Measurements from ENCODE around the gene RPL38.
A peak's percentile ranks its signal among the peaks of the same experiment; 100 is the strongest.

RPL38 gene

DNA sequence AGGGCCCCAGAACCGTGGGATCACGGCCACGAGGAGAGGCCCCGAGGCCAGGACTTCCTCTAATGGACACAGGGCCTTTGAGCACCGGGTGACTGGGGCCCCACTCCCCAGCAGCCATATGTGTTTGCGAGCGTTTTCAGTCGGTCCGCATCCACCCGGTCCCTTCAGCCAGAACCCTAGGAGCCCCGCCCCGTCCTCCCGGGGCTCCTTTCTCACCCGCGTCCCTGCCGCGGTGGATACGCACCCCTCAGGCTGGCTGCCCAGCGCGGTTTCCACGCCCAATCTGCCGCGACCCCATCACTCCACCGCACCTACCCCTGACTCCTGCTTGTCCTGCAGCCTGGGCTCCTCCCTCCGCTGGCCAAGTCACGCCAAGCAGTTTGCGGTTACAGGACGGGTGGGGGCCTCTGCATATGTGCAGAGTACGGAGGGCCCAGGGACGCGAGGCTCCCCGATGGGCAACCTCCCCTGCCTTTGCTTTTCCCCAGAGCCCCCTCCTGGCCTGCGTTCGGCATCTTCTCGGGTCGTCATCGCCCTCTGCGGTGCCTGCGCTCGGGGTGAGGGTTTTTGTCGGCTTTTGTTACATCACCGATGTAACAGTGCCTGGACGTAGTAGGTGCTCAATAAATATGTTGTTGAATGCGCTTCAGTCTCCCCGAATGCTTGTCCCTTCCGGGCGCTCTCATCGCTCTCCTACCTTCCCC lies 8.9 kb downstream of the RPL38 start:
- Histone ChIP-seq H3K23ac (ENCODE audit: low read length in 2 of 2) (peak overlapping the region in 1 of 2 experiments; percentile 94), H3K27ac (ENCODE audit: low read length, poor library complexity, severe bottlenecking) (no peak overlapping the region), H4K8ac (ENCODE audit: low read length) (peak overlapping the region; percentile 59), H2BK120ac (ENCODE audit: low read depth, low read length) (no peak overlapping the region), H2BK15ac (ENCODE audit: low read depth, poor library complexity, severe bottlenecking) (peak overlapping the region; percentile 61), H2AFZ (ENCODE audit: low read depth, low read length) (peak overlapping the region; percentile 36), H3K18ac (ENCODE audit: low read depth in 1 of 2, low read length in 2 of 2) (peak overlapping the region; percentile 30 to 81), H2BK12ac (ENCODE audit: low read length in 2 of 2) (peak overlapping the region in 1 of 2 experiments; percentile 65), H2BK5ac (ENCODE audit: low read depth, low read length, poor library complexity, severe bottlenecking) (no peak overlapping the region), H3K9ac (ENCODE audit: low read length) (peak overlapping the region; percentile 91), H4K91ac (ENCODE audit: low read length) (peak overlapping the region; percentile 28), H3K4me2 (ENCODE audit: low read length, poor library complexity, severe bottlenecking) (peak overlapping the region; percentile 71), H3K9me3 (ENCODE audit: control insufficient read depth, low read length) (no peaks in the 10 kb centered on the region), H3K4ac (ENCODE audit: low read depth in 1 of 2, low read length in 2 of 2) (peak overlapping the region; percentile 30 to 67), H2AK5ac (ENCODE audit: low read length, severe bottlenecking) (no peak overlapping the region), H3K4me3 (ENCODE audit: insufficient read depth in 1 of 2, low read depth in 1 of 2, low read length in 2 of 2) (peak overlapping the region; percentile 48 to 89), H3K14ac (ENCODE audit: low read length in 2 of 2) (peak overlapping the region in 1 of 2 experiments; percentile 82), H3K27me3 (ENCODE audit: control insufficient read depth in 1 of 2, insufficient read depth in 1 of 2, low read length in 2 of 2) (peaks cover 20 to 36% of the 10 kb centered on the region in 2 experiments), H3K79me1 (replicated peaks; ENCODE audit: low read length, poor library complexity, severe bottlenecking) (peaks cover 6% of the 10 kb centered on the region), H3K36me3 (ENCODE audit: control insufficient read depth in 1 of 2, insufficient read depth in 2 of 2, low read depth in 1 of 2, low read length in 2 of 2) (peaks cover 24 to 35% of the 10 kb centered on the region in 2 experiments), H3K4me1 (ENCODE audit: control insufficient read depth, insufficient read depth, low read depth, low read length) (peaks cover 42% of the 10 kb centered on the region)
- DNase-seq: peak; percentile 54
- whole genome bisulfite sequencing: 10% methylated on average over 42 of the region's 48 CpGs

GRCh38 chr17:74212913-74213791 lies 9.7 kb downstream of the RPL38 start, which contains the start of gene TTYH2:
Gene TTYH2, plus strand, starts transcription at chr17:74213571. Its CDS starts 17 bp downstream, at chr17:74213588.
- peak within 1 kb of the TSS; percentile 48 to 89 for H3K4me3 ChIP-seq (ENCODE audit: insufficient read depth in 1 of 2, low read depth in 1 of 2, low read length in 2 of 2)
- peak within 1 kb of the TSS; percentile 68 for H2BK15ac ChIP-seq (ENCODE audit: low read depth, poor library complexity, severe bottlenecking)
- H4K8ac ChIP-seq (ENCODE audit: low read length): peak within 1 kb of the TSS; percentile 59
- no peak within 1 kb of the TSS for H3K27ac ChIP-seq (ENCODE audit: low read length, poor library complexity, severe bottlenecking)
- peak within 1 kb of the TSS; percentile 30 to 74 for H3K4ac ChIP-seq (ENCODE audit: low read depth in 1 of 2, low read length in 2 of 2)
- peak within 1 kb of the TSS; percentile 28 for H4K91ac ChIP-seq (ENCODE audit: low read length)
- peak within 1 kb of the TSS; percentile 54 for H2AFZ ChIP-seq (ENCODE audit: low read depth, low read length)
- H2BK5ac ChIP-seq (ENCODE audit: low read depth, low read length, poor library complexity, severe bottlenecking): no peak within 1 kb of the TSS
- H3K79me1 ChIP-seq (replicated peaks; ENCODE audit: low read length, poor library complexity, severe bottlenecking): peaks cover 4% of the 10 kb centered on the region
- H3K23ac ChIP-seq (ENCODE audit: low read length in 2 of 2): peak within 1 kb of the TSS in 1 of 2 experiments; percentile 94
- peak within 1 kb of the TSS in 1 of 2 experiments; percentile 65 for H2BK12ac ChIP-seq (ENCODE audit: low read length in 2 of 2)
- H3K27me3 ChIP-seq (ENCODE audit: control insufficient read depth in 1 of 2, insufficient read depth in 1 of 2, low read length in 2 of 2): peaks cover 20 to 43% of the 10 kb centered on the region in 2 experiments
- no peak within 1 kb of the TSS for H2AK5ac ChIP-seq (ENCODE audit: low read length, severe bottlenecking)
- H3K18ac ChIP-seq (ENCODE audit: low read depth in 1 of 2, low read length in 2 of 2): peak within 1 kb of the TSS; percentile 30 to 85
- H3K4me1 ChIP-seq (ENCODE audit: control insufficient read depth, insufficient read depth, low read depth, low read length): peaks cover 39% of the 10 kb centered on the region
- peaks cover 18 to 28% of the 10 kb centered on the region in 2 experiments for H3K36me3 ChIP-seq (ENCODE audit: control insufficient read depth in 1 of 2, insufficient read depth in 2 of 2, low read depth in 1 of 2, low read length in 2 of 2)
- H3K14ac ChIP-seq (ENCODE audit: low read length in 2 of 2): peak within 1 kb of the TSS in 1 of 2 experiments; percentile 82
- peak within 1 kb of the TSS; percentile 91 for H3K9ac ChIP-seq (ENCODE audit: low read length)
- peak within 1 kb of the TSS; percentile 71 for H3K4me2 ChIP-seq (ENCODE audit: low read length, poor library complexity, severe bottlenecking)
- no peak within 1 kb of the TSS for H2BK120ac ChIP-seq (ENCODE audit: low read depth, low read length)
- peak; percentile 92 for DNase-seq
- H3K9me3 ChIP-seq (ENCODE audit: control insufficient read depth, low read length): no peaks in the 10 kb centered on the region
- 3% methylated on average over 54 of the region's 62 CpGs for WGBS

GRCh38 chr17:74213861-74214391 lies 10.4 kb downstream of the RPL38 start:
- peaks cover 20 to 48% of the 10 kb centered on the region in 2 experiments for H3K27me3 ChIP-seq (ENCODE audit: control insufficient read depth in 1 of 2, insufficient read depth in 1 of 2, low read length in 2 of 2)
- no peak overlapping the region for H3K9ac ChIP-seq (ENCODE audit: low read length)
- peaks cover 2% of the 10 kb centered on the region for H3K79me1 ChIP-seq (replicated peaks; ENCODE audit: low read length, poor library complexity, severe bottlenecking)
- H3K9me3 ChIP-seq (ENCODE audit: control insufficient read depth, low read length): no peaks in the 10 kb centered on the region
- H2BK15ac ChIP-seq (ENCODE audit: low read depth, poor library complexity, severe bottlenecking): peak overlapping the region; percentile 68
- H3K27ac ChIP-seq (ENCODE audit: low read length, poor library complexity, severe bottlenecking): no peak overlapping the region
- peaks cover 10 to 20% of the 10 kb centered on the region in 2 experiments for H3K36me3 ChIP-seq (ENCODE audit: control insufficient read depth in 1 of 2, insufficient read depth in 2 of 2, low read depth in 1 of 2, low read length in 2 of 2)
- H3K14ac ChIP-seq (ENCODE audit: low read length in 2 of 2): no peak overlapping the region
- DNase-seq: no peak
- H2AK5ac ChIP-seq (ENCODE audit: low read length, severe bottlenecking): no peak overlapping the region
- H2BK12ac ChIP-seq (ENCODE audit: low read length in 2 of 2): no peak overlapping the region
- H3K4me1 ChIP-seq (ENCODE audit: control insufficient read depth, insufficient read depth, low read depth, low read length): peaks cover 39% of the 10 kb centered on the region
- H3K18ac ChIP-seq (ENCODE audit: low read depth in 1 of 2, low read length in 2 of 2): peak overlapping the region in 1 of 2 experiments; percentile 85
- no peak overlapping the region for H2BK120ac ChIP-seq (ENCODE audit: low read depth, low read length)
- peak overlapping the region; percentile 55 for H4K8ac ChIP-seq (ENCODE audit: low read length)
- H3K4ac ChIP-seq (ENCODE audit: low read depth in 1 of 2, low read length in 2 of 2): no peak overlapping the region
- WGBS: 8% methylated on average over 22 of the region's 33 CpGs
- H3K4me2 ChIP-seq (ENCODE audit: low read length, poor library complexity, severe bottlenecking): peak overlapping the region; percentile 66
- H4K91ac ChIP-seq (ENCODE audit: low read length): no peak overlapping the region
- peak overlapping the region in 1 of 2 experiments; percentile 9 for H3K23ac ChIP-seq (ENCODE audit: low read length in 2 of 2)
- H3K4me3 ChIP-seq (ENCODE audit: insufficient read depth in 1 of 2, low read depth in 1 of 2, low read length in 2 of 2): peak overlapping the region; percentile 47 to 68
- peak overlapping the region; percentile 54 for H2AFZ ChIP-seq (ENCODE audit: low read depth, low read length)
- H2BK5ac ChIP-seq (ENCODE audit: low read depth, low read length, poor library complexity, severe bottlenecking): no peak overlapping the region
